ENCODE measurements around the gene SMIM36. TPM values are rescaled to one million over a fixed set of nuclear protein-coding genes. Genes with fewer than 3 reads are reported as not detected.
A peak's percentile ranks its signal among the peaks of the same experiment; 100 is the strongest.

The SMIM36 gene
- total RNA-seq, 1 donor from 2014 or later = not detected

DNA sequence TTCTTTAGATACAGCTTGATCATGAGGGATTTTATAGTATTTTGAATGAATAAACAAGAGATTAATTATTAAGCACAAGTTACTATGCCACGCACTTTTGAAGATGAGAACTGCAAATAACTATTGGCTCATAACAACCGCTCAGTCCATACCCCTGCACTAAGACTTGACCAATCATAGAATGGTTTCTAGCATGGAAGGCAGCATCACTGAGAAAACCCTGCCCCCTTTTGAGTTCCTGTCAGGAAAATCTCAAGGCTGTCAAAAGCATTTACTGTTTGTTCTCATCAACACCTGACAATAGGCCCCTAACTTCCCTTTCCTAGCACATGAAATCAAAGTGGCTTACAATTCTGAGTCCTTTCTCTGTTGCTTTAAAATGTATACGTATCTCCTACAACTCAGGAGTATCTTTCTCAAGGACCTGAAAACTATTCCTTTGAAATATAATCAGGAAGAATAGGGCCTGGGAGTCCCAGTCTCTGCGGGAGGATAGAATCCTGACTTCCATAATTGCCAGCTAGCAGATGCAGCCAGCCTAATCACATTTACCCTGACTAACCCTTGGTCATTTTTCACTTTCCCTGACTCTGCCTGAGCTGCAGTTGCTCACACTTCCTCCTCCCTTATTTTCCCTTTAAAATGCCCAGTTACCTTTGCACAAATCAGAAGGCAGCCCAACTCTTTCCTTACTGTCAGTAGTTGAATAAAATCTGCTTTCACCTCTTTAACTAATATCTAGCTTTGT, 80.5 kb downstream of the SMIM36 start:
- Mint-ChIP-seq H3K4me1 (peaks cover 20% of the 10 kb centered on the region), H3K27me3 (no peaks in the 10 kb centered on the region), H3K36me3 (ENCODE audit: low read depth) (no peaks in the 10 kb centered on the region), H3K27ac (no peak overlapping the region), H3K4me3 (no peak overlapping the region), H3K9me3 (no peaks in the 10 kb centered on the region)
- TF ChIP-seq CTCF (IDR thresholded peaks at IDR 0.05) = no peak
- intact Hi-C loops (cut with micrococcal nuclease) = no loop called here
- ATAC-seq (ENCODE audit: low read depth) = no peak
- ChIA-PET CTCF (no interaction called here), POLR2A (interaction anchor here (1.5 kb wide), 1 partner anchor 9 kb away, joined by 5 read pairs; the partner anchor contains the start of gene MMD)
- DNase-seq = no peak

- DNase-seq (no peak), ATAC-seq (ENCODE audit: low read depth) (no peak)
- ChIA-PET POLR2A (no interaction called here), CTCF (no interaction called here)
- peaks cover 27% of the 10 kb centered on the region for H3K4me1 Mint-ChIP-seq
- H3K9me3 Mint-ChIP-seq = no peaks in the 10 kb centered on the region
- no peaks in the 10 kb centered on the region for H3K36me3 Mint-ChIP-seq (ENCODE audit: low read depth)
- H3K27ac Mint-ChIP-seq = no peak overlapping the region
- TF ChIP-seq CTCF (IDR thresholded peaks at IDR 0.05) = no peak
- H3K4me3 Mint-ChIP-seq = no peak overlapping the region
- no peaks in the 10 kb centered on the region for H3K27me3 Mint-ChIP-seq
- intact Hi-C loops (cut with micrococcal nuclease) = loop anchor here (10.0 kb wide), 2 partner anchors 193 to 327 kb away; partner anchors contain the start of gene PCTP
These were observed 83.7 kb downstream of the SMIM36 start for GRCh38 chr17:55427587-55427882.

DNA sequence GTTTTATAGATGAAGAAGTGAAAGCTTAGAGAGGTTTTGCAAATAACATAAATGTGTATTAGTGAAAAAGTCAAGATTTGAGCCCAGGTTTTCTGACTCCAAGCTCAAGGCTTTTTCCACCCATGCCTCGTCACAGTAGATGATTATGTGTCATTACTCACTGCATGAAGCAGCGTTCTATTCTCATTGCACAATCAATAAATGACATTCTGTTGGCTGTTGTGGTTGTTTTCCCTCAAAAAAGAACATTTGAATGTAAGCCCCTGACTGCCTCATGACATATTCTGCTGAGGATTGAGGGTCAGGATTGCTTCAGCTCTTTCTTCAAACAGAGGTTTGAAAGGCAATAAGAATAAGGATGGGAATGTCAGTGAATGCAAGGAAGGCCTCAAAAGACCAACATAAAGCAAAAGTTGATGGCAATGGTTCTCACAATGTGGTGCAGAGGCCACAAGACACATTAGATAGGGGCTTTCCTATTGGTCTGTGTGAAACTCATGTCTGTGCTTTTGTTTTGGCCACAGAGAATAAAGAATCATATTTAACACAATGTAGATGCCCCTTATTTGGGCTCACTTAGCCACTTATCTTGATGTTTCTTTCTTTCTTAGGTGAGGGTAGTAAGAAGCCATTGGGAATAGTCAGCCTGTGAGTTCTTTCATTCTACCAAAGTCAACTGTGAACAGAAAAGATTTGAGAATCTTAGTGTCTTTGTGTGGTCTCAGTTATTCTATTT, 84.2 kb downstream of the SMIM36 start:
- ChIA-PET CTCF (interaction anchor here (0.6 kb wide), 1 partner anchor 10 kb away, joined by 3 read pairs; no protein-coding TSS in a partner anchor), POLR2A (no interaction called here)
- no peaks in the 10 kb centered on the region for H3K36me3 Mint-ChIP-seq (ENCODE audit: low read depth)
- no peak for TF ChIP-seq CTCF (IDR thresholded peaks at IDR 0.05)
- intact Hi-C loops (cut with micrococcal nuclease) = loop anchor here (10.0 kb wide), 2 partner anchors 192 to 328 kb away; partner anchors contain the start of gene PCTP
- H3K27ac Mint-ChIP-seq = no peak overlapping the region
- no peaks in the 10 kb centered on the region for H3K27me3 Mint-ChIP-seq
- H3K4me1 Mint-ChIP-seq = peaks cover 28% of the 10 kb centered on the region
- no peaks in the 10 kb centered on the region for H3K9me3 Mint-ChIP-seq
- DNase-seq = no peak
- no peak overlapping the region for H3K4me3 Mint-ChIP-seq
- ATAC-seq (ENCODE audit: low read depth) = no peak

DNA sequence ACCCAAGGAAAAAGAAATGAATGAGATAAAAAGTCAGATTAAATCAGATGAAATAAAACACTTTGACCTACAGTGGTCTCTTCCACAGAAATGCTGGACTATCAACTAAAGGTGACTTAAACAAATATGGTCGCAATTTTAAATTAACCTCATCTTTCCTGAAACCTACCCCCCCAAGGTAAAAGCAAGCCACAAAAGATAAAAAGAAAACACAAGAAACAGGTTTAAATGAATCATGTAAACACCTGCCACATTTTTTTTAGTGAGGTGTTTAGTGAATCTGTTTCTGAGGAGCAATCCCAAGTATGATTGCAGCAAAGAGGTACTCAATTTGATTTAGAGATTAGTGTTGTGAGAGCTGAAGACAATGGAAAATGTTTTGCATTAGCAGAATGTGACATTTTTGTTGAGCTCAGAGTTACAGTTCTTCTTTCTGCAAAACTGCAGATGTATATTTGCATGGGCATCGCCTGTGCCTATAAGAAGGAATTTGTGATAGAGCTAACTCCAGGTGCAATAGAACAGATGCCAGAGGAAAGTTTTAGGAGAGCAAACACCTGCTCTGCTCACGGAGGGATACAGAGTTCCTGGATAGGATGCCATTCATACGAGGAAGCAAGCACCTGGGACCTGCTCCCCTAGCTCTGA, 86.2 kb downstream of the SMIM36 start:
- ChIA-PET CTCF (interaction anchor here (0.8 to 1.2 kb wide), 2 partner anchors 10 to 11 kb away, joined by 3 to 5 read pairs; no protein-coding TSS in a partner anchor), POLR2A (interaction anchor here (1.0 to 1.1 kb wide), 2 partner anchors 10 to 12 kb away, joined by 4 to 9 read pairs; no protein-coding TSS in a partner anchor)
- H3K36me3 Mint-ChIP-seq (ENCODE audit: low read depth) = peaks cover 9% of the 10 kb centered on the region
- peaks cover 35% of the 10 kb centered on the region for H3K4me1 Mint-ChIP-seq
- H3K27ac Mint-ChIP-seq = peak overlapping the region; percentile 54
- DNase-seq = no peak
- ATAC-seq (ENCODE audit: low read depth) = no peak
- TF ChIP-seq CTCF (IDR thresholded peaks at IDR 0.05) = no peak
- H3K9me3 Mint-ChIP-seq = no peaks in the 10 kb centered on the region
- intact Hi-C loops (cut with micrococcal nuclease) = loop anchor here (10.0 kb wide), 2 partner anchors 190 to 330 kb away; partner anchors contain the start of gene PCTP
- peak overlapping the region; percentile 36 for H3K4me3 Mint-ChIP-seq
- H3K27me3 Mint-ChIP-seq = no peaks in the 10 kb centered on the region

Data from activated B cell treated with CpG ODN at 0.5 μM for 24 hours (primary cell).